GM21576 (cell line): Measurements from ENCODE around the gene RNF220.

Experiments
- ATAC-seq: cut with Tn5 transposase; IDR thresholded peaks from one replicate; pipeline ENCODE4 v1.9.1; 2021; ENCODE audit warnings: mild to moderate bottlenecking, moderate library complexity; ENCODE audit not compliant: unreplicated experiment

Gene RNF220

GRCh38 chr1:44576456-44577150 lies 171.5 kb downstream of the RNF220 start:
- no peak for ATAC-seq

DNA sequence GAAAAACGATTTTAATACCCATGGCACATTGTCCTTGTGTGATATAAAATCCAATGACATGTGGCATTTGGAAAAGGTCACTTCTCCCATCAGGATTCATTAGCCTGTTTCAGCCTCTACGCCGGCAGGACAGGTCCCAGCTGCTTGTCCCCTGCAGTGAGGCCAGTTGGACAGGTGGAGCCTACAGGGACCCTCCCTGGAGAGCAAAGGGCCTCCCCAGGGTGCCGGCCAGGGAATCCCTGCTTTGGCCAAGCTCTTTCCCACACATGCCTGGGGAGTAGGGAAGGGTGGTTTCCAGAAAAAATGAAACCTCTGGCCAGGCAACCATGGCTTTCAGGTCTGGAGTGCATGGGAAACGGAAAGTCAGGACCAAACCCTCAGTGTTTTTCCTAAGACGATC lies 176.2 kb downstream of the RNF220 start:
- ATAC-seq = no peak

DNA sequence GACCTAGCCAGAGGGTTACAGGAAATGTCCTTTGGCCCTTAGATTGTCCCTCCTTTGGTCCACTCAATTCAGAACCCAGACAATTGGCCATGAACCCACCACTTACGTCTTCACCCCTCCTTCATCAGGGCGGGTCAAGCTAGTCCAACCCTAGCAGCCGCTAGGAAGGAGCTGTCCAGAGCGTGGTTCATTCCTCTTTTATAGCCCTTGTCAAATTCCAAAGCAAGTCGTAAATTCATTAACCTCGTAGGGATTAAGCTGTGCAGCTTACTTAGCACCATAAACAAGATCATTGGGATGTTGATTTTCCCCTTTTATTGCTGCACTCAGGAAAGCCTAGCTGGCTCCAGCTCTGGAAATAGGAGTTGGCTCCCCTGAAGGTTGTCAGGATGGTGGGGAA lies 179.1 kb downstream of the RNF220 start:
- no peak for ATAC-seq

GRCh38 chr1:44585315-44585920 lies 180.4 kb downstream of the RNF220 start:
- ATAC-seq = no peak

GRCh38 chr1:44587796-44588460 lies 182.9 kb downstream of the RNF220 start:
- no peak for ATAC-seq

GRCh38 chr1:44588551-44589210 lies 183.6 kb downstream of the RNF220 start:
- ATAC-seq = no peak

- no peak for ATAC-seq
Observed at GRCh38 chr1:44590475-44590874, 185.4 kb downstream of the RNF220 start.

- ATAC-seq = no peak
Observed at GRCh38 chr1:44591381-44591780, 186.3 kb downstream of the RNF220 start.

GRCh38 chr1:44592208-44593145 lies 187.4 kb downstream of the RNF220 start:
- ATAC-seq = no peak

DNA sequence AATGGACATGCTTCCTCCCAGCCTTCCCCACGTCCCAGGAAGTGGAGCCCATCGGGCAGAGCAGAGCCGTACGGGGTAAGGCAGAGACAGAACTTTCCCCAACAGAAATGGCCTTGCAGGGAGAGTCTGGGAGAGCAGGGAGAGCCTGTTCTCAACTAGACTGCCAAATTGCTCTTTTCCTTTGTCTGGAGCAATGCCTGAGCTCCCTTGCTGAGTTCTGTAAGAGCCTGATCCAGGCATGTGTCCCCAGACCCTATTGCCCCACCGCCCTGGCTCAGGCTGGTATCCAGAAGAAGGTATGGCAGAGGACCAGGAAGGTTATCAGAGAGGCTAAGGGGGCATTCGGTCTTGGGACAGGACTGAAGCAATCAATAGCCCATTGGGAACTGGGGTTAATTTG lies 189.3 kb downstream of the RNF220 start:
- ATAC-seq = no peak

- no peak for ATAC-seq
Observed at GRCh38 chr1:44594871-44595735, 190.0 kb downstream of the RNF220 start.

DNA sequence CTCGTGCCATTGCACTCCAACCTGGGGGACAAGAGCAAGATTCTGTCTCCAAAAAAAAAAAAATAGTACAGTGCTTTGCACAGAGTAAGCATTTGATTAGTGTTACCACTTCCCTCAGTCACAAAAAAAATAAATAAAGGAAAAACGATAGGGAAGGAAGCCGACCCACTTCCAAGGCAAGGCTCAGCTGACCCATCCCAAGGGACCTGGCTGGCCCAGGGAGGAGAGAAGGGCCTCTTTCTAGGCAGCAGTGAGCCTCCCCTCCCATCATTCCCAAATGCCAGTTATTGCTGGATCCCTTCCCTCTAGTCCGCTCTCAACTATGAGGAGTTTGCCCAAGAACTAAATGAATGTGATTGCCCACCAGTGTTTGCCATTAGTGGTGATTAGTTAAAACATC lies 191.5 kb downstream of the RNF220 start:
- ATAC-seq = no peak

GRCh38 chr1:44598167-44598566 lies 193.1 kb downstream of the RNF220 start:
- ATAC-seq = no peak

DNA sequence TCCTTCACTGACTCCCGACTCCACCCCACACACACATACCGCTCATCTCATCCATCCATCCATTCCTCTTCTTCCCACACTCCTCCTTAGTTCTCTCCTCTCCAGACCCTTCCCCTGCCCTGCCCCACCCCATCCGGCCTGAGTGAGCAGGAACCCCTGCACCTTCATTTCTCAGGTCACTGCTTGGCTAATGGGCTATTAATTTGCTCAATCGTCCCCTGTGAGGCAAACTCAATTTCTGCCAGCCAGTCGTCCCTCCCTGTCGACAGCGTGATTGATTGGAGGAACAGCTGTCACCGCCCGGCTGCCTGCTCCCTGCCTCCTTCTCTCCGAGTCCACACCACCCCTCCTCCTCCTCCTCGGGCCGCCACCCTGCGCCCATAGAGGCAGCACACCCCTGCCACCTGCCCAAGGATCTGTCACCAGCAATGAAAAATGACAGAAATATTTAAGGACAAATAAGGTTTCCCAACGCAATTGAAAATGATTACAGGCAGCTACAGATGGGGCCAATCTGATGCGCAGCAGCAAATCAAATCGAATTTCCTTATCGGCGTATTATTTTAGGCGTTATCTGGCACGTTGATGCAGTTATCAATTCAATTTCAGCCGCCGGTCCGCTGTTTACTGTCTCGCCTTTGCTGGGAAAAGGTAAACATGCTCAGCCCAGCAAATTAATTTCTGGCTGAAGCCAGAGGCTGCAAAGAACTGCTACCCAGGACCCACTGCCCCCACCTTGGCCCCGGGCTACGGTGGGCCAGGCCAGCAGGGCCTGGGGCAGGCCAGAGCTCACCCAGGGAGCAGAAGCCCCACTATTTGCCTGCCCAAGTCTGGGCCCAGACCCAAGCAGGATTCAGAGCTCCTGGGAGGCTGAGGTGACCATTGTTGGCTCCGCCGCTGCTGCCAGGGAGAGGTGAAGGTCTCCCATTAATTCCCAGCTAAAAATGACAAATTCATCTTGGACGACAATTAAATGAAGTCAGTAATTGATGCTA lies 197.9 kb downstream of the RNF220 start:
- no peak for ATAC-seq

DNA sequence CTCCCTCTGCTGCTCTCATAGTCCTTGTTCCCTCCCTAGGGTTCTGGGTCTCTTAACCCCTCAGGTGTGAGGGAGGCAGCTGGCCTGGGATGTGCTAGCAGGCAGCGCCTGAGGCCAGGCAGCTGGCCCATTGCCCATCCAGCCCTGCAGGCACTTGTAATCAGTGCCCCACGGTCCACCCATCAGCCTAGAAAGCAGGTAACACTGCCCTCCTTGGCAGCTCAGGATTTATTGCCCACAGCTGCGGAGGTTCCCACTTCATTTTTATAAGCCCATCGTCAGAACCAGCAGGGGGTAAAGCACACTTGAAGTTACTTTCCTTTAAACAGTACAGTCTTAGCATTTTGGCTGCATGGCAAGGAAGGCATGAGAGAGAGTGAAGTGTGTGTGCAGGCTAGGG lies 198.7 kb downstream of the RNF220 start:
- no peak for ATAC-seq

- no peak for ATAC-seq
Observed at GRCh38 chr1:44604157-44604955, 199.3 kb downstream of the RNF220 start.

DNA sequence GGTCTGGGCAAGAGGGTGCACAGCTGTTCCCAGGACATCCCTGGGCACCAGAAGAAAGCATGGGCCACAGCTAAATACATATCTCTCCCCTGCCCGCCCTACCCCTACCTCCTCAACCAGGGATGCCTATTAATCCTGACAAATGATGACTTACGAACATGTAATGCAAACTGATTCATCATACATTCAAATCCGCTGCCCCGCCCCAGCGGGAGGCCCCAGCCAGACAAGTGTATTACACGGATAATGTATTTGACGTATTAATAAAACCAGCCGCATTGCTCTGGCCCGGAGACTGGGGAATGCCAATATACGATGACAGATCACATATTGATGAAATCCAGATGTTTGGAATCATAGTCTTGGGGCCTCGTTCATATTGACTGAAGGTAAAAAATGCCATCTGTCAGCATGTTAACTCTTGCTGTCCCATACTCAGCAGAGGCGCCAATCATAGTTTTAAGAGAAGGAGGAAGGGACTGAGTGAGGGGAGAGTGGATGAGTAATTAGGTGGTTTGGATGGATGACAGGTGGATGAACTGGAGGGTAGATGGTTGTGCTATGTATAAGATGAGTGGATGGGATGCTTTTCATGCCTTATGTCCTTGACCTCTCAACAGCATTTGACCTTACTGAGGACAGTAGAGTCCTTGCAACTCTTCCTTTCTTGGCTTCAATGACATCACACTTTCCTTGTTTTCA lies 201.0 kb downstream of the RNF220 start:
- ATAC-seq = no peak
